Adrenal gland (tissue), 12 donors: ENCODE results near the gene TMEM151A. TPM values are rescaled to one million over a fixed set of nuclear protein-coding genes. Genes with fewer than 3 reads are reported as not detected.

Source experiments
- DNase-seq, 7 donors: peaks; one replicate each; pipeline ENCODE4 v3.0.0-alpha.2; 2019 to 2020
- H3K27ac ChIP-seq, 5 donors: fragments of 200-600 bp; sonication (generic) in 4 of 5; 1 replicate in 3 of 5; 2 replicates in 2 of 5; pipeline versions ENCODE4 v1.5.1 to v1.8.0; 2016 to 2020; ENCODE audit warnings: mild to moderate bottlenecking in 1 of 5
- H3K27me3 ChIP-seq: fragments of 200-600 bp; 2 replicates; pipeline ENCODE4 v1.8.0; 2021
- H3K36me3 ChIP-seq, 2 donors: fragments of 200-600 bp; replicated peaks in 1 of 2; 1 replicate in 1 of 2; 2 replicates in 1 of 2; pipeline versions ENCODE4 v1.5.1 to v1.8.0; 2018 to 2022
- H3K4me1 ChIP-seq, 2 donors: fragments of 200-600 bp; replicated peaks in 1 of 2; 1 replicate in 1 of 2; 2 replicates in 1 of 2; pipeline versions ENCODE4 v1.5.1 to v1.8.0; 2018 to 2021
- H3K4me3 ChIP-seq, 4 donors: fragments of 200-600 bp; sonication (generic) in 3 of 4; one replicate each; pipeline ENCODE4 v1.5.1; 2016 to 2018
- H3K9me3 ChIP-seq, 3 donors: fragments of 200-600 bp; sonication (generic) in 1 of 3; replicated peaks in 1 of 3; 1 replicate in 2 of 3; 2 replicates in 1 of 3; pipeline versions ENCODE4 v1.5.1 to v1.8.0; 2016 to 2021
- CTCF ChIP-seq, 6 experiments: fragments of 450-650 bp in 4 of 6; fragments of 200-600 bp in 2 of 6; sonication (generic) in 1 of 6; IDR thresholded peaks; 1 replicate in 5 of 6; 2 replicates in 1 of 6; pipeline versions ENCODE4 v1.5.1 to v1.8.0; 2016 to 2021; ENCODE audit warnings: antibody characterized with exemption in 6 of 6, mild to moderate bottlenecking in 2 of 6, moderate library complexity in 1 of 6
- POLR2A ChIP-seq, 2 donors: fragments of 450-650 bp; IDR thresholded peaks; one replicate each; pipeline ENCODE4 v1.6.1; 2017; ENCODE audit warnings: antibody characterized with exemption in 2 of 2, mild to moderate bottlenecking in 2 of 2, moderate library complexity in 1 of 2
- WGBS, 4 donors: extraction: QIAGEN DNeasy Blood & Tissue Kit in 2 of 4; methylation state at CpG; one replicate each; pipeline versions ENCODE4 v1.1.5 to v1.1.7; 2013 to 2017; 5-methylcytosine and 5-hydroxymethylcytosine counted together
- intact Hi-C, 2 donors: fragments of 100-400 bp; cut with DNase I; formaldehyde crosslinking; loops; one replicate each; pipeline versions ENCODE4 v1.14.1 to v1.15.0; 2022 to 2023
- polyA plus RNA-seq, 3 donors: library from polyadenylated mRNA; stranded (reverse); fragments of 200-250 nt in 2 of 3; fragments of 350-450 nt in 1 of 3; fragmentation: Illumina TruSeq in 1 of 3; extraction: RNeasy Lipid Tissue Mini Kit (QIAGEN cat#74804) in 1 of 3; gene quantifications; one replicate each; pipeline ENCODE4 v1.2.3, GENCODE V29; 2013 to 2014
- total RNA-seq, 9 donors: library from RNA; depleted of rRNA in 4 of 9; stranded (reverse); fragments of >200 nt in 4 of 9; fragments of 120-200 nt in 1 of 9; fragmentation: NEBNext Ultra II Directional in 1 of 9; extraction: Animal tissue kit (Norgen Biotek cat#: 25700) in 1 of 9; gene quantifications; one replicate each; pipeline versions ENCODE4 v1.1.0 to v1.2.4, GENCODE V29; 2013 to 2023
- donor health status: healthy with polysubstance abuse.
- donor health status: Bipolar disorder and iron deficiency.
- donor health status: DM: yes; HTN: yes; CAD: no.
- donor health status: DM: no; HTN: no; CAD: no.
- donor health status: DM: no; HTN: no; CAD: no.
- donor health status: DM: yes; HTN: yes; CAD: no.

TMEM151A gene
- total and polyA plus RNA-seq, 12 donors, result 0.07 to 6.8 (median 1.3) TPM; not detected in 3

GRCh38 chr11:66339686-66340483 is 48.2 kb downstream of the TMEM151A start:
- H3K36me3 ChIP-seq, result peaks cover 0 to 37% of the 10 kb centered on the region in 2 donors
- DNase-seq, result peak in 1 of 7 donors; percentile 10
- H3K27ac ChIP-seq, result no peak overlapping the region
- no peaks in the 10 kb centered on the region for H3K9me3 ChIP-seq
- intact Hi-C loops, result loop anchor here in 1 of 2 donors (5.0 kb wide), 1 partner anchor 33 kb away; no protein-coding TSS in a partner anchor
- peaks cover 17 to 32% of the 10 kb centered on the region in 2 donors for H3K4me1 ChIP-seq
- 76 to 80% (median 79%) methylated on average over 13 to 14 of the region's 14 CpGs for WGBS, 4 donors
- no peak overlapping the region for H3K4me3 ChIP-seq
- no peaks in the 10 kb centered on the region for H3K27me3 ChIP-seq
- no peak for TF ChIP-seq POLR2A (IDR thresholded peaks at IDR 0.05)
- no peak for TF ChIP-seq CTCF (IDR thresholded peaks at IDR 0.05)

- H3K4me1 ChIP-seq, result peaks cover 19 to 31% of the 10 kb centered on the region in 2 donors
- H3K4me3 ChIP-seq, result no peak overlapping the region
- 91 to 96% (median 92%) methylated on average over 15 to 28 of the region's 28 CpGs for WGBS, 4 donors
- no peaks in the 10 kb centered on the region for H3K9me3 ChIP-seq
- peak in 1 of 7 donors; percentile 14 for DNase-seq
- H3K36me3 ChIP-seq, result peaks cover 0 to 37% of the 10 kb centered on the region in 2 donors
- intact Hi-C loops, result loop anchor here in 1 of 2 donors (5.0 kb wide), 1 partner anchor 34 kb away; no protein-coding TSS in a partner anchor
- TF ChIP-seq POLR2A (IDR thresholded peaks at IDR 0.05), result no peak
- no peak for TF ChIP-seq CTCF (IDR thresholded peaks at IDR 0.05)
- H3K27me3 ChIP-seq, result no peaks in the 10 kb centered on the region
- no peak overlapping the region for H3K27ac ChIP-seq
These were observed 49.2 kb downstream of the TMEM151A start for GRCh38 chr11:66340596-66341501.

GRCh38 chr11:66341502-66342126 is 49.9 kb downstream of the TMEM151A start:
- Histone ChIP-seq H3K27ac (no peak overlapping the region), H3K27me3 (no peaks in the 10 kb centered on the region), H3K4me3 (no peak overlapping the region), H3K36me3 (peaks cover 0 to 37% of the 10 kb centered on the region in 2 donors), H3K4me1 (peaks cover 22 to 35% of the 10 kb centered on the region in 2 donors), H3K9me3 (no peaks in the 10 kb centered on the region)
- TF ChIP-seq CTCF (IDR thresholded peaks at IDR 0.05) (no peak), POLR2A (IDR thresholded peaks at IDR 0.05) (no peak)
- intact Hi-C loops, result loop anchor here in 1 of 2 donors (5.0 kb wide), 1 partner anchor 34 kb away; no protein-coding TSS in a partner anchor
- WGBS, 4 donors, result 91 to 94% (median 92%) methylated on average over 20 to 21 of the region's 21 CpGs
- peak in 1 of 7 donors; percentile 12 for DNase-seq
